MM.1S (cell line): ENCODE data around the gene PTPRN2.

Source experiments
- DNase-seq: peaks from one replicate; pipeline ENCODE4 v3.0.0-alpha.2; 2015
- H2AFZ ChIP-seq: fragments of 300-600 bp; sonication (generic); 2 replicates; pipeline ENCODE4 v1.6.0; 2016; ENCODE audit warnings: antibody characterized with exemption, low read length
- H3F3A ChIP-seq: fragments of 300-600 bp; sonication (generic); 2 replicates; pipeline ENCODE4 v1.6.1; 2016; ENCODE audit warnings: mild to moderate bottlenecking, antibody characterized with exemption, low read length, moderate library complexity, mixed read lengths; ENCODE audit not compliant: insufficient read depth
- H3K27ac ChIP-seq: fragments of 300-600 bp; sonication (generic); 2 replicates; pipeline ENCODE4 v1.5.1; 2016; ENCODE audit warnings: mild to moderate bottlenecking, low read length
- H3K27me3 ChIP-seq: fragments of 300-600 bp; sonication (generic); replicated peaks from 2 replicates; pipeline ENCODE4 v1.6.0; 2016; ENCODE audit warnings: low read length; ENCODE audit not compliant: insufficient read depth
- H3K36me3 ChIP-seq: fragments of 300-600 bp; sonication (generic); replicated peaks from 2 replicates; pipeline ENCODE4 v1.6.1; 2016; ENCODE audit warnings: mild to moderate bottlenecking, low read length, mixed read lengths; ENCODE audit not compliant: insufficient read depth
- H3K4me1 ChIP-seq: fragments of 300-600 bp; sonication (generic); 2 replicates; pipeline ENCODE4 v1.6.1; 2016; ENCODE audit warnings: low read length, mixed read lengths
- H3K4me2 ChIP-seq: fragments of 300-600 bp; sonication (generic); 2 replicates; pipeline ENCODE4 v1.6.0; 2016; ENCODE audit warnings: low read depth, low read length
- H3K4me3 ChIP-seq: fragments of 300-600 bp; sonication (generic); 2 replicates; pipeline ENCODE4 v1.5.1; 2016; ENCODE audit warnings: low read length, mixed read lengths
- H3K79me2 ChIP-seq: fragments of 300-600 bp; sonication (generic); 2 replicates; pipeline ENCODE4 v1.6.1; 2016; ENCODE audit warnings: mixed run types, low read length, mixed read lengths
- H3K9ac ChIP-seq: fragments of 300-600 bp; sonication (generic); 2 replicates; pipeline ENCODE4 v1.6.1; 2016; ENCODE audit warnings: low read length, mixed read lengths
- H3K9me2 ChIP-seq: fragments of 300-600 bp; sonication (generic); replicated peaks from 2 replicates; pipeline ENCODE4 v1.6.1; 2016; ENCODE audit warnings: mild to moderate bottlenecking, low read length, mixed read lengths; ENCODE audit not compliant: insufficient read depth
- H3K9me3 ChIP-seq: fragments of 300-600 bp; sonication (generic); replicated peaks from 2 replicates; pipeline ENCODE4 v1.6.1; 2016; ENCODE audit warnings: mild to moderate bottlenecking, low read length, mixed read lengths; ENCODE audit not compliant: insufficient read depth
- H4K20me1 ChIP-seq: fragments of 300-600 bp; sonication (generic); 2 replicates; pipeline ENCODE4 v1.6.1; 2016; ENCODE audit warnings: mild to moderate bottlenecking, low read length, moderate library complexity, mixed read lengths; ENCODE audit not compliant: insufficient read depth
- EZH2 ChIP-seq: fragments of 300-600 bp; sonication (generic); optimal IDR thresholded peaks from 2 replicates; pipeline ENCODE3; 2017; ENCODE audit warnings: low read depth, mild to moderate bottlenecking, antibody characterized with exemption, low read length, mixed read lengths
- EZH2phosphoT487 ChIP-seq: fragments of 300-600 bp; sonication (generic); IDR thresholded peaks from 2 replicates; pipeline ENCODE4 v1.6.1; 2018; ENCODE audit warnings: antibody characterized with exemption, low read length
- TF ChIP-seq, protein P1 (sequence below): fragments of 300-600 bp; sonication (generic); IDR thresholded peaks from 2 replicates; pipeline ENCODE4 v1.5.1; 2016; ENCODE audit warnings: antibody characterized with exemption, low read length, mixed read lengths

PTPRN2 gene

DNA sequence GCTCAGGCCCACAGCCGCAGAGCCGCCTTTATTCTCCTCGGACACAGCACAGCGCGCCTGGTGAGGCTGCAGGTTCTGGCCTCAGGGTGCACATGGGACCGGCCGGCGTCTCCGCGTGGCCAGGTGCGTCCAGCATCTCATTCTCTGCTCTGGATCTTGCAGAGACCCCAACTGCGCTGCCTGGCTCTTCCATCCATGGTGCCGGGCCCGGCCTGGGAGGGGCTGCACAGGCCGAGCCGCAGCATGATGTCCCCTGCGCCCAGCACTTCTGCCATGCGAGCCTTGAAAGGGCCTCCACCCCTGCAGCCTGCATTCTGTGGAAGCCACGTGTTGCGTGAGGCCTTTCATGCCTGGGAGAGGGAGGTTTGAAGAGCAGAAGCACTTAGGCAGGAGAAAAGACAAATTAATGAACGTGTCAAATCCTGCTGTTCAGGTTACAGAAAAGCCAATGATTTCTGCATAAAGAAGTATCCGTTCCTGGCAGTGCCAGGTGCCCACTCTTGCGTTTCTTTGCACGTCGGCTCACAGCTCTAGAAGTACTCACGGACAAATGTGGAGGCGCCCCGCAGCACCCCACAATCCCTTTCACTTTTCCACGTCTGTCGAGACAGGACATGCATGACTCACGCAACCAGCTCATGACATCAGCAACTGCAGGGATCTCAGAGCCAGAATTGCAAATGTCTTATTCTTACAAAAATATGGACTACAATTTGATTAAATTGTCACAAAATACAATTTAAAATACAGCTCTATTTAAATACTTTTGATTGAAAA, 679.4 kb downstream of the PTPRN2 start:
- DNase-seq, result no peak
- no peak overlapping the region for H3K4me3 ChIP-seq
- peaks cover 85% of the 10 kb centered on the region for H3K27me3 ChIP-seq
- no peaks in the 10 kb centered on the region for H3K9me3 ChIP-seq
- no peaks in the 10 kb centered on the region for H3F3A ChIP-seq
- no peak overlapping the region for H2AFZ ChIP-seq
- no peaks in the 10 kb centered on the region for H3K36me3 ChIP-seq
- TF ChIP-seq, protein P1, sequence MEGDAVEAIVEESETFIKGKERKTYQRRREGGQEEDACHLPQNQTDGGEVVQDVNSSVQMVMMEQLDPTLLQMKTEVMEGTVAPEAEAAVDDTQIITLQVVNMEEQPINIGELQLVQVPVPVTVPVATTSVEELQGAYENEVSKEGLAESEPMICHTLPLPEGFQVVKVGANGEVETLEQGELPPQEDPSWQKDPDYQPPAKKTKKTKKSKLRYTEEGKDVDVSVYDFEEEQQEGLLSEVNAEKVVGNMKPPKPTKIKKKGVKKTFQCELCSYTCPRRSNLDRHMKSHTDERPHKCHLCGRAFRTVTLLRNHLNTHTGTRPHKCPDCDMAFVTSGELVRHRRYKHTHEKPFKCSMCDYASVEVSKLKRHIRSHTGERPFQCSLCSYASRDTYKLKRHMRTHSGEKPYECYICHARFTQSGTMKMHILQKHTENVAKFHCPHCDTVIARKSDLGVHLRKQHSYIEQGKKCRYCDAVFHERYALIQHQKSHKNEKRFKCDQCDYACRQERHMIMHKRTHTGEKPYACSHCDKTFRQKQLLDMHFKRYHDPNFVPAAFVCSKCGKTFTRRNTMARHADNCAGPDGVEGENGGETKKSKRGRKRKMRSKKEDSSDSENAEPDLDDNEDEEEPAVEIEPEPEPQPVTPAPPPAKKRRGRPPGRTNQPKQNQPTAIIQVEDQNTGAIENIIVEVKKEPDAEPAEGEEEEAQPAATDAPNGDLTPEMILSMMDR, result no peak
- TF ChIP-seq EZH2, result no peak
- TF ChIP-seq EZH2phosphoT487, result no peak
- H3K9me2 ChIP-seq, result no peaks in the 10 kb centered on the region
- no peaks in the 10 kb centered on the region for H3K79me2 ChIP-seq
- H3K9ac ChIP-seq, result no peak overlapping the region
- no peaks in the 10 kb centered on the region for H4K20me1 ChIP-seq
- no peak overlapping the region for H3K4me2 ChIP-seq
- H3K4me1 ChIP-seq, result no peaks in the 10 kb centered on the region
- no peak overlapping the region for H3K27ac ChIP-seq

DNA sequence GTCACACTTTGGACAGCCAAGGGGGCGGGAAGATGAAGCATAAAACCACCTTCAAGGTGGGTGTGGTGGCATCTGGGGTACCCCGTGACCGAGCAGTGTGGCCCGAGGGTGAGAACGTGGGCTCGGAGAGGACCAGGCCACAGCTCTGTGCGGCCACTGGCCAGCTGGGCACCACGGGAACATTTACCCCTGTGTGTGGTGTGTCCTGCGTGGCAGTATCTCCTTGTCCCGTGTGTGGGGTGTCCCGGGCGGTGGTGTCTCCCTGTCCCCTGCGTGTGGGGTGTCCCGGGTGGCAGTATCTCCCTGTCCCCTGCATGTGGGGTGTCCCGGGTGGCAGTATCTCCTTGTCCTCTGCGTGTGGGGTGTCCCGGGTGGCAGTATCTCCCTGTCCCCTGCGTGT, 680.5 kb downstream of the PTPRN2 start:
- Histone ChIP-seq H3K9me2 (no peaks in the 10 kb centered on the region), H3K27ac (no peak overlapping the region), H3K4me1 (no peaks in the 10 kb centered on the region), H3K9me3 (no peaks in the 10 kb centered on the region), H3K27me3 (peaks cover 86% of the 10 kb centered on the region), H3K36me3 (no peaks in the 10 kb centered on the region), H3K79me2 (no peaks in the 10 kb centered on the region), H3K9ac (no peak overlapping the region), H4K20me1 (no peaks in the 10 kb centered on the region), H2AFZ (no peak overlapping the region), H3K4me2 (no peak overlapping the region), H3K4me3 (no peak overlapping the region), H3F3A (no peaks in the 10 kb centered on the region)
- DNase-seq, result no peak
- TF ChIP-seq, protein P1, result no peak
- no peak for TF ChIP-seq EZH2
- TF ChIP-seq EZH2phosphoT487, result no peak

DNA sequence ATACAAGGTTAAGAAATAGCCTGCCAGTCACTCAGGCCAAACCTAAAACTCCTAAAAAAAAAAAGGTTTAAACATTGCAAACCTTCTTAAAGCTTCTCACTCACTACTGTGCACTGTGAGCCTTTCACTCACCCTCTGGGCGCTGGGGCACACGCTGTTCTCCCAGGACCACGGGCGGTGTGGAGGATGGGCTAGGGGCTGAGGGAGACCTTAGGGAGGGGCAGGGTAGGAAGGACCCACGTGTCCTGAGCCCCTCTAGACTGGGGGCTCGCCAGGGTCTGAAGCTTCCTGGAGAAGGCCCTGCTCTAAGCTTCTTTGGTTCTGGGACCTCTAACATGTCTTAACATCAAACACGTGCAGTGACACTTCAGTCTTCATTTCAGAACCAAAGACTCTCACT, 681.0 kb downstream of the PTPRN2 start:
- DNase-seq, result no peak
- H3K4me1 ChIP-seq, result no peaks in the 10 kb centered on the region
- H3K4me2 ChIP-seq, result no peak overlapping the region
- no peaks in the 10 kb centered on the region for H3K36me3 ChIP-seq
- H4K20me1 ChIP-seq, result no peaks in the 10 kb centered on the region
- TF ChIP-seq EZH2, result no peak
- no peak for TF ChIP-seq EZH2phosphoT487
- TF ChIP-seq, protein P1, result no peak
- H3K27ac ChIP-seq, result no peak overlapping the region
- no peaks in the 10 kb centered on the region for H3K9me2 ChIP-seq
- H3F3A ChIP-seq, result no peaks in the 10 kb centered on the region
- no peaks in the 10 kb centered on the region for H3K79me2 ChIP-seq
- peaks cover 86% of the 10 kb centered on the region for H3K27me3 ChIP-seq
- no peaks in the 10 kb centered on the region for H3K9me3 ChIP-seq
- no peak overlapping the region for H3K4me3 ChIP-seq
- no peak overlapping the region for H3K9ac ChIP-seq
- no peak overlapping the region for H2AFZ ChIP-seq
